GM19463 (cell line): ENCODE data around the gene CCDC50.

Experiments used
- ATAC-seq: cut with Tn5 transposase; IDR thresholded peaks from one replicate; pipeline ENCODE4 v1.9.1; 2021; ENCODE audit warnings: mild to moderate bottlenecking, moderate library complexity; ENCODE audit not compliant: unreplicated experiment

CCDC50 gene

DNA sequence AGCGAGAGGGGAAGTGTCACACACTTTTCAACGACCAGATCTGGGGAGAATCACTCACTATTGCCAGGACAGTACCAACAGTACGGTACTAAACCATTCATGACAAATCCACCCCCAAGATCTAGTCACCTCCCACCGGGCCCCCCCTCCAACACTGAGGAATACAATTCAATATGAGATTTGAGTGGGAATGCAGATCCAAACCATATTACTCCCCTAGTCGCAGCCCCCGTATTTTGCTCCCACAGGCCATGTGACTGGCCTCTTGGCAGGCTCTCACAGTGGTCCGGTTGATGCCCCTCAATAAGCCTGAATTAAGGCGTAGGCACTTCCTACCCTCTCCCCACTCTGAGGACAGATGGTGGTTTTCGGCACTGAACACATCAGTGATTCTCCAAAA, 86.4 kb downstream of the CCDC50 start:
- ATAC-seq, result no peak

DNA sequence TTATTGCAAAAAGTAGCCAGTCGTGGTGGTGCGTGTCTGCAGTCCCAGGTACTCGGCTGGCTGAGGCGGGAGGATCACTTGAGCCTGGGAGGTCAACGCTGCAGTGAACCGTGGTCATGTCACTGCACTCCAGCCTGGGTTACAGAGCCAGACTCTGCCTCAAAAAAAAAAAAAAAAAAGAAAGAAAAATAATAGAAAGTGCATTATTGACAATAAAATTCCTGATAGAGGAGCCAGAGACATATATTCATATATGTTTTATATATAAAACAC, 88.2 kb downstream of the CCDC50 start:
- ATAC-seq, result no peak

DNA sequence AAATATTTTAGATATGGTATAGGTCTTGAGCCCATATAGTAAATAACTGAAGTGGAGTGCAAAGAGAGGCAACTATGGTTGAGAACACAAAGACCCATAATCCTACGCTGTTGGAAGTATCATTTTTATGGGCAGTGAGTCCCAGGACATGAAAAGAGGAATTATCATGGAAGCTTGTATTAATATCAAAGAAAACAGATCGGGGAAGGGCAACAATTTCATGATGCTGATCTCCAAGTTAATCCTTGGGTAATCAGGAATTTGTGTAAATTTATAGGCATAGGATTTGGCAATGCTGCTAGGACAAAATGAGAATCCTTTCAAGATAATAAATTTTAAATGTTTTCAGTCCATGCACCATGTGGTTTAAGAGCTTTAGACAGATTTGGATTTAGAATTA, 91.6 kb downstream of the CCDC50 start:
- no peak for ATAC-seq

DNA sequence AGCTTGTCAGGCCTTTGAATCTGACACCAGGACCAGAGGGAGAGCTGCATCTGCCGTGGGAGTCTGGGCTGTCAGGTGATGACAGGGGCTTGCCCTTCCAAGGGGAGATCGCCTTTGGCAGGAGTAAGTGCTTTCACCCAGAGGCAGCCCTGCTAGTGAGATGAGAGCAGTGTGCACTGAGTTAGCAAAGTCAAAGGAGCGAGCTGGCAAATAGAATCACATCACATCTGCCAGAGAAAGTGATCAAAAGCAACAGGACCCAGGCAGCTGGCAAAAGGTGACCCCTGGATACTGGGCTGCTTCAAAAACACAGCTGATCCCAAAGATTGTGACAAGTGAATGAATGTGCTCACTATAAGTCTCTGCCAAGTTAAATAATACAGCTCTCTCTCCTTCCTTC, 95.7 kb downstream of the CCDC50 start:
- no peak for ATAC-seq

DNA sequence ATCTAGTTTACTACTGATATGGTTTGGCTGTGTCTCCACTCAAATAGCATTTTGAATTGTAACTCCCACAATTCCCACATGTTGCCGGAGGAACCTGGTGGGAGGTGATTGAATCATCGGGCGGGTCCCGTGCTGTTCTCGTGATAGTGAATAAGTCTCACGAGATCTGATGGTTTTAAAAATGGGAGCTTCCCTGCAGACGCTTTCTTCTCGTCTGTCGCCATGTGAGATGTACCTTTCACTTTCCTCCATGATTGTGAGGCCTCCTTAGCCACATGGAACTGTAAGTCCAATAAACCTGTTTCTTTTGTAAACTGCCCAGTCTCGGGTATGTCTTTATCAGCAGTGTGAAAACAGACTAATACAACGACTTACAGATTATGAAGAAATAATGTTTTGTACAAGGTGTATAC, 96.1 kb downstream of the CCDC50 start:
- no peak for ATAC-seq

DNA sequence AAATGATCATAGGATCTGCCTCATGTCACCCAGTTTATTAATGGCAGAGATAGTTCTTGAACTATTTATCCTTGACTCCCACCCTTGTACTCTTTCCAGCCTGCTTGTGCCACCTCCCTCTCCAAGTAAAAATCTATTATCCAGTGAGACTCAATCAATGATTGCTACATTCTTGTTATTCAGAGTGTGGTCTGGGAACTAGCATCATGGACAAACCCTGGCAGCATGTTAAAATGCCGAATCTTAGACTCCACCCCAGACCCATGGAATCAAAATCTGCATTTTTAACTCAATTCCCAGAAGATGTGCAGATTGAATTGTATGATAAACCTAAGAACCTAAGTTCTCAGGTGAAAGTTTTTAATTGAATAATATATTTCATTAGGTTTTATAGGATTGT, 97.1 kb downstream of the CCDC50 start:
- ATAC-seq, result no peak

DNA sequence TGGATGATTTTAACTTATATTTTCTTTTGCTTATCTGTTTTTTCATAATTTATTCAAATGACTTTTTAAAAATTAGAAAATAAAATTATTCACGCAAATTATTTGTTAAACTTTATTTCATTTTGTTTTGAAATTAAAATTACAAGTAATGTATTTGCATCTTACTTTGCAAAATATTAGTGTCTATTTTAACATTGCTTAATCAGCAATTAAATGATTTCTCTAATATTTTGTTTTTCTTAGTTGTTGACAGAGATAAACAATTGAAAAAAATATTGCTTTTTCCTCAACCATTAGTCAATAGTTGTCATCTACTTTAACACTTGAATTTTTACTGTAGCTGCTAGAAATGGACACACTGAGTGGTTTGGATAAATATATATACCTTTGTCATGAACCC, 99.0 kb downstream of the CCDC50 start:
- no peak for ATAC-seq

GRCh38 chr3:191430103-191430502, 100.9 kb downstream of the CCDC50 start:
- ATAC-seq, result no peak

DNA sequence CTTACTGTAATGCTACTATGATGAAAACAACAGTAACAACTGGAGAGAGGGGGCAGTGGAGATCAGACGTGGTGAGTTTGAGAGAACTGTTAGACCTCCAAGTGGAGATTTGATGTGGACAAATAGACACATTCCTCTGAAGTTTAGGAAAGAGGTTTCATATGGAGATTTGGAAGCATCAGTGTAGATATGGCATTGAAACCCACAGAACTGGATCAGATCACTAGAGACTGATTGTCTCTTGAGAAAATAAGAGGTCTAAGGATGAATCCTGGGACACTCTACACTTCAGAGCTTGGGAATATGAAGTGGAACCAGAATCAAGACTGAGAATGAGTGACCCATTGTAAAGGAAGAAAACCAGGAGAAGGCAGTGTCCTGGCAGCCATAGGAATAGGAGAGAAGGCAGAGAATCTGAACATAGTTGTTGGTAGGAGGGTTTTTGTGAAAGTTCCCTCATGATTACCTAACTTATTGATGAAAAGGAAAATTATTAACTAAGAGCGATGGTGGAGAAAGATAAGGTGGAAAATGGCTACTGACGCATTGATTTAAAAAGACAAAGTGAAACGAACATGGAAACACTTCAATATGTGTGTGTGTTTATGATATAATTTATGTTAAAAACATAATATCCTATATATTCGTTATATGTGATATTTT, 102.1 kb downstream of the CCDC50 start:
- no peak for ATAC-seq

DNA sequence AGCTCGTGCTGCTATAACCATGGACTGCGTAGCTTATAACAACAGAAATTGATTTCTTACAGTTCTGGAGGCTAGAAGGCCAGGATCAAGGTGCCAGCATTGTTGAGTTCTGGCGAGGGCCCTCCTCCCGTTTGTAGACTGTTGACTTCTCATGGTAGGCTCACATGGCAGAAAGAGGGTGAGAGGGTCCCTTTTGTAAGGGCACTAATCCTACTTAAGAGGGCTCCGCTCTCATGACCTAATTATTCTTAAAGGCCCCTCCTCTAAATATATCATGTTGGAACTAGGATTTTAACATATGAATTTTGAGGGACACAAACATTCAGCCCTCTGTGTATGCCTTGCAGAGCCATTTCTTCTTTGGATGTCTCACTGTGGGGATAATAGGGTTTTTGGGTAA, 103.0 kb downstream of the CCDC50 start:
- no peak for ATAC-seq

- no peak for ATAC-seq
These were observed 104.8 kb downstream of the CCDC50 start for GRCh38 chr3:191434024-191434423.

DNA sequence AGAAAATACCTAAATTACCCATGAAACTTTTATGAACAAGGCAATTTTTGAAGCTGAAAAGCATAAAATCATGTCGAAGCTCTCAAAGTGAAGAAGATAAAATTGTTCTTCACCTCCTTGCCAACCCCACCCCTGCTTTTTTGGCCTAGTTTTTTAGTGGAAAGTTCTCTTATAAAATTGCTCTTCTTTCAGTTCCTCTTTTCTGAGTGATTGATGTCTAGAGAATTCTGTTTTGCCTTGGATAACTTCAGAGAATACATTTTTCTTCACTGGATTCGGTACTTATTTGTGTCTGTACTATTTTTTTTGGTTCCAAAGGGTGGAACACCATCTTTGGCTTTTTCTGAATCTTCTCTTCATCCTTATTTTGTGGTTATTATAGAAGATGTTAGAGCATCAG, 106.8 kb downstream of the CCDC50 start:
- ATAC-seq, result no peak

- ATAC-seq, result no peak
These were observed 109.1 kb downstream of the CCDC50 start for GRCh38 chr3:191438150-191438814.

GRCh38 chr3:191440532-191440931, 111.3 kb downstream of the CCDC50 start:
- ATAC-seq, result no peak

DNA sequence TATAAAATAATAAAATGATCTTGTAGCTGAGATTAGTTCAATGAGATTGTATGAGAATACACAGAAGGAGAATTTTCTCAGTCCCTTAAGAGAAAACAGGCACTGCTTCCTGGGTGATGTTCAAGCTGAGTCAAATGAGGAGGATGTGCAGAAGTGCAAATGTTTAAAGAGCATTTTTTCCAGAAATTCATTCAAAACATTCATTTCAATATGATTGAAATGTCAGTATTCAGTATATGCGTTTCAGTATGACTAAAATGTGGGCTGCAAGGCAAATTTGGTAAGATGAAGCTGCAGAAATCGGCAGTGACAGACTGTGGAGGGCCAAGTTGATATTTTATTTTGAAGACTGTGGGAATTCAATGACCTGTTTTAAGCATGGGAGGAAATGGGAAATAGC, 112.5 kb downstream of the CCDC50 start:
- ATAC-seq, result no peak

- no peak for ATAC-seq
These were observed 115.4 kb downstream of the CCDC50 start for GRCh38 chr3:191444569-191444968.
